Pancreas (tissue), 10 donors: ENCODE data around the gene SLC35G1. TPM values are rescaled to one million over a fixed set of nuclear protein-coding genes. Genes with fewer than 3 reads are reported as not detected.

Source experiments
- ATAC-seq, 4 donors: fragments of 200-7000 bp; cut with Tn5 transposase; one replicate each; pipeline versions ENCODE4 v1.8.0 to v1.9.1; 2020; ENCODE audit warnings: mild to moderate bottlenecking in 4 of 4, moderate library complexity in 4 of 4
- DNase-seq, 6 donors: peaks; one replicate each; pipeline ENCODE4 v3.0.0-alpha.2; 2020
- FAIRE-seq: peaks from 2 replicates; lab custom pipeline; 2012; peaks lifted over from hg19 to GRCh38; lab: Jason Lieb, UNC
- H3K27ac ChIP-seq, 4 donors: fragments of 200-600 bp; sonication (generic); 1 replicate in 3 of 4; 2 replicates in 1 of 4; pipeline versions ENCODE4 v1.5.0 to v1.8.0; 2020
- H3K27me3 ChIP-seq, 4 donors: fragments of 200-600 bp; one replicate each; pipeline ENCODE4 v1.8.0; 2021
- H3K36me3 ChIP-seq, 3 donors: fragments of 200-600 bp; sonication (generic) in 1 of 3; one replicate each; pipeline versions ENCODE4 v1.5.0 to v1.8.0; 2020 to 2021
- H3K4me1 ChIP-seq, 3 donors: fragments of 200-600 bp; one replicate each; pipeline ENCODE4 v1.8.0; 2021
- H3K4me3 ChIP-seq, 4 donors: fragments of 200-600 bp; sonication (generic) in 2 of 4; one replicate each; pipeline versions ENCODE4 v1.5.0 to v1.8.0; 2020 to 2021
- H3K9me3 ChIP-seq, 4 donors: fragments of 200-600 bp; one replicate each; pipeline ENCODE4 v1.8.0; 2021
- CTCF ChIP-seq, 4 donors: fragments of 200-600 bp; sonication (generic) in 3 of 4; IDR thresholded peaks; one replicate each; pipeline versions ENCODE4 v1.5.0 to v1.8.0; 2021; ENCODE audit warnings: antibody characterized with exemption in 4 of 4
- WGBS, 2 donors: extraction: QIAGEN DNeasy Blood & Tissue Kit; methylation state at CpG; one replicate each; pipeline ENCODE4 v1.1.7; 2013; 5-methylcytosine and 5-hydroxymethylcytosine counted together
- intact Hi-C, 3 donors: fragments of 100-400 bp; cut with DNase I; formaldehyde crosslinking; loops; one replicate each; pipeline versions ENCODE4 v1.11.1 to v1.14.2; 2022
- polyA plus RNA-seq, 2 donors: library from polyadenylated mRNA; stranded (reverse); fragments of 200-250 nt; gene quantifications; one replicate each; pipeline ENCODE4 v1.2.3, GENCODE V29; 2013
- total RNA-seq, 6 donors: library from RNA; stranded (reverse); fragmentation: NEBNext Ultra II Directional in 4 of 6; extraction: Animal tissue kit (Norgen Biotek cat#: 25700) in 4 of 6; gene quantifications; one replicate each; pipeline versions ENCODE4 v1.2.1 to v1.2.4, GENCODE V29; 2021 to 2023
- donor health status: healthy with polysubstance abuse.
- donor health status: DM: no; HTN: no; CAD: no; lungs with moderate emphysema.
- donor health status: DM: no; HTN: no; CAD: no.
- donor health status: control.
- donor health status: control.
- donor health status: Bipolar disorder and iron deficiency.
- donor health status: DM: yes; HTN: yes; CAD: no.
- donor health status: DM: no; HTN: no; CAD: no.
- donor health status: DM: no; HTN: no; CAD: no.
- donor health status: DM: yes; HTN: yes; CAD: no.

The SLC35G1 gene
- total and polyA plus RNA-seq, 8 donors, result 1.4 to 11.0 (median 4.9) TPM

GRCh38 chr10:93851169-93851568 lies 42.6 kb upstream of the SLC35G1 start:
- Histone ChIP-seq H3K27me3 (no peaks in the 10 kb centered on the region), H3K4me1 (peaks cover 4 to 12% (median 4%) of the 10 kb centered on the region in 3 donors), H3K27ac (no peak overlapping the region), H3K36me3 (no peaks in the 10 kb centered on the region), H3K9me3 (no peaks in the 10 kb centered on the region), H3K4me3 (no peak overlapping the region)
- no peak for TF ChIP-seq CTCF (IDR thresholded peaks at IDR 0.05)
- 88 to 94% methylated on average over 3 of the region's 3 CpGs for WGBS, 2 donors
- no peak for ATAC-seq
- no peak for DNase-seq
- FAIRE-seq, result no peak
- intact Hi-C loops, result no loop called here

- no peak for TF ChIP-seq CTCF (IDR thresholded peaks at IDR 0.05)
- Histone ChIP-seq H3K9me3 (no peaks in the 10 kb centered on the region), H3K27me3 (no peaks in the 10 kb centered on the region), H3K4me1 (peaks cover 4 to 12% (median 4%) of the 10 kb centered on the region in 3 donors), H3K36me3 (no peaks in the 10 kb centered on the region), H3K27ac (no peak overlapping the region), H3K4me3 (no peak overlapping the region)
- 70 to 73% methylated on average over 4 of the region's 4 CpGs for WGBS, 2 donors
- FAIRE-seq, result no peak
- no peak for ATAC-seq
- intact Hi-C loops, result no loop called here
- no peak for DNase-seq
Observed at GRCh38 chr10:93852476-93853095, 41.2 kb upstream of the SLC35G1 start.

- no peaks in the 10 kb centered on the region for H3K36me3 ChIP-seq
- TF ChIP-seq CTCF (IDR thresholded peaks at IDR 0.05), result no peak
- intact Hi-C loops, result no loop called here
Observed at GRCh38 chr10:93854975-93855374, 38.8 kb upstream of the SLC35G1 start.

GRCh38 chr10:93856349-93857145 lies 37.2 kb upstream of the SLC35G1 start:
- WGBS, 2 donors, result 83 to 85% methylated on average over 10 of the region's 10 CpGs
- H3K9me3 ChIP-seq, result no peaks in the 10 kb centered on the region
- intact Hi-C loops, result no loop called here
- H3K27me3 ChIP-seq, result no peaks in the 10 kb centered on the region
- peaks cover 4 to 12% (median 4%) of the 10 kb centered on the region in 3 donors for H3K4me1 ChIP-seq
- ATAC-seq, result no peak
- no peak for DNase-seq
- no peak for FAIRE-seq
- H3K27ac ChIP-seq, result no peak overlapping the region
- TF ChIP-seq CTCF (IDR thresholded peaks at IDR 0.05), result no peak
- H3K4me3 ChIP-seq, result no peak overlapping the region
- no peaks in the 10 kb centered on the region for H3K36me3 ChIP-seq

More at GRCh38 chr10:93854975-93855374, 38.8 kb upstream of the SLC35G1 start:
- Histone ChIP-seq H3K9me3 (no peaks in the 10 kb centered on the region), H3K4me1 (peaks cover 4 to 12% (median 4%) of the 10 kb centered on the region in 3 donors), H3K4me3 (no peak overlapping the region), H3K27ac (peak overlapping the region in 2 of 4 donors; percentile 16 to 42), H3K27me3 (no peaks in the 10 kb centered on the region)
- FAIRE-seq (no peak), ATAC-seq (peak; percentile 43 to 85 (median 77)), DNase-seq (peak in 1 of 6 donors; percentile 14)
- WGBS, 2 donors, result 13 to 22% methylated on average over 3 of the region's 3 CpGs
